RPMI7951 (cell line): Measurements from ENCODE around the gene MID2. TPM values are rescaled to one million over a fixed set of nuclear protein-coding genes. Genes with fewer than 3 reads are reported as not detected.
"Not testable (repeated sequence)": the region's sequence is repeated elsewhere in the genome, so short reads cannot be mapped to it uniquely, and the experiment has no call there.

ENCODE experiments used
- DNase-seq: peaks from one replicate; pipeline ENCODE4 v3.0.0-alpha.2; 2012; ENCODE audit warnings: low read depth
- total RNA-seq: library from RNA; depleted of rRNA; stranded (reverse); fragments of >200 nt; shearing (Covaris generic); gene quantifications from 2 replicates; pipeline ENCODE4 v1.2.3, GENCODE V29; 2014

The MID2 gene
- total RNA-seq, 1 experiment from 2014 or later, result 0.96 TPM

DNA sequence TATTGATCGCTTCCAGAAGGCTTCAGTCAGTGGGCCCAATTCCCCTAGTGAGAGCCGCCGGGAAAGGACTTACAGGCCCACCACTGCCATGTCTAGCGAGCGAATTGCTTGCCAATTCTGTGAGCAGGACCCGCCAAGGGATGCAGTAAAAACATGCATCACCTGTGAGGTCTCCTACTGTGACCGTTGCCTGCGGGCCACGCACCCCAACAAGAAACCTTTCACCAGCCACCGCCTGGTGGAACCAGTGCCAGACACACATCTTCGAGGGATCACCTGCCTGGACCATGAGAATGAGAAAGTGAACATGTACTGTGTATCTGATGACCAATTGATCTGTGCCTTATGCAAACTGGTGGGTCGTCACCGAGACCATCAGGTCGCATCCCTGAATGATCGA, 15.3 kb downstream of the MID2 start:
- no peak for DNase-seq

GRCh38 chrX:107842715-107843400, 17.2 kb downstream of the MID2 start:
- no peak for DNase-seq

GRCh38 chrX:107845625-107846024, 20.0 kb downstream of the MID2 start:
- no peak for DNase-seq

GRCh38 chrX:107848591-107848990, 22.9 kb downstream of the MID2 start:
- no peak for DNase-seq

DNA sequence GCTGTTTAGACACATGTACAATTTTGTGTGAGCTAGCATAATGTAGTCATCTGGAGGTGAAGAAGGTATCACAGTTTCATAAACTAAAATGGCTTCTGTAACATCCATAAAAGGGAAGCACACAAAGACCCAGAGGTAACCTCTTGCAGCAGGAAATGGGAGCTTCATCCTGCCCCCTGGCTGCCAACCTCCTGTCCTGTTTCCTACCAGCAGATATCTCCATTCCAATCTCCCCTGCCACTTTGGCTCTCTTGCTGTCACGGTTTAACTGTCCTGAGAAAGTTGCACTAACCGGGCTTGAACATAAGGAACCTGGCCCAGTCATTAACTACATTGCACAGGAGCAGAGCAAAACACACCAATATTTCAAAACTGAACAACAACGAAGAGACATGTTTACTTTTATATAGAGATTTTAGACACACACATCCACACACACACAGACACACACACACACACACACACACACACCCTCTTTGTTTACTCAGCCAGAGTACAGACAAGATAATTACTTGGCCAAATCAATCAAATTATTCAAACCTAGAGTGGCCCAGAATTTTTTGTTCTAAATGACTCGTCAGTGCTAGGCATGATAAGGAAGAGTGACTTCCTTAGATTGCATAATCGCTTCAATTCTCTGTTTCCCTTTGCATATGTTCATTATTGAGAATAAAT, 24.2 kb downstream of the MID2 start:
- peak; percentile 4 for DNase-seq

- no peak for DNase-seq
These were observed 24.7 kb downstream of the MID2 start for GRCh38 chrX:107850422-107850765.

DNA sequence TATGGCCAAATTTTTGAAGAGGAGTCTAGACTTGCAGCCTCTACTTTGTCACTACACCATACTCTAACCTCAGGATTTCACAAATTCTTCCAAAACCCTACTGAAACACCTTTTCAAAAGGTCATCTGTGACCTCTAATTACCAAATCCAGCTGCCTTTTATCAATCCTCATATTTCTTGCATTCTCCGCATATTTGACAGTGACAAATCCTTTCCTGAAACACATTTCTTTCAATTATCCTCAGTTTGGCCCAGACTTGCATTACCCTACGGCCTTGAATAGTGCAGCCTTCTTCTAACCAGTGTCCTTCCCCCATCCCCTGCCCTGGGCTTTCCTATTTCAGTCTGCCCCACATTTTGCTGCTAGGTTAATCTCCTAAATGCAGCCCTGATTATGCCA, 25.5 kb downstream of the MID2 start:
- DNase-seq, result no peak

- DNase-seq, result not testable (repeated sequence)
These were observed 26.0 kb downstream of the MID2 start for GRCh38 chrX:107851665-107852064.

GRCh38 chrX:107856289-107856688, 30.6 kb downstream of the MID2 start:
- no peak for DNase-seq

GRCh38 chrX:107857041-107857440, 31.4 kb downstream of the MID2 start:
- DNase-seq, result not testable (repeated sequence)

DNA sequence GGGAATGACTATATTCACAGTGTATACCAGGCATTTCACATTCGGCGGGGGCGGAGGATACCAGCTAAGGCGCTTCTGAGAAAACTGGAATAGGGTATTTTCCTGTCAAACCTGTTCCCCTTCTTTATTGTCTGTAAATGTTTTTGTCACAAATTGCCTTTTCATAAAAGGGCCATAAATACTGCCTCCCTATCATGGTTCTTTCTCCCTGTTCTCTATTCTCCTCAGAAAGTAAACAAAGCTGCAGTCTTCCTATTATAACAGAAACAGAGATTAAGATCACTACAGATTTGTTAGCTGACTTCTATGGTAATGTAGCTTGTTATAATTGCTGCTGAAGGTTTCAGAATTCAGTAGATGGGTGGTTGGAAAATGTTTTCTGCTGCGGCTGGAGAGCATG, 32.2 kb downstream of the MID2 start:
- no peak for DNase-seq

- DNase-seq, result no peak
These were observed 35.4 kb downstream of the MID2 start for GRCh38 chrX:107861056-107861455.

GRCh38 chrX:107871136-107871535, 45.5 kb downstream of the MID2 start:
- DNase-seq, result no peak

DNA sequence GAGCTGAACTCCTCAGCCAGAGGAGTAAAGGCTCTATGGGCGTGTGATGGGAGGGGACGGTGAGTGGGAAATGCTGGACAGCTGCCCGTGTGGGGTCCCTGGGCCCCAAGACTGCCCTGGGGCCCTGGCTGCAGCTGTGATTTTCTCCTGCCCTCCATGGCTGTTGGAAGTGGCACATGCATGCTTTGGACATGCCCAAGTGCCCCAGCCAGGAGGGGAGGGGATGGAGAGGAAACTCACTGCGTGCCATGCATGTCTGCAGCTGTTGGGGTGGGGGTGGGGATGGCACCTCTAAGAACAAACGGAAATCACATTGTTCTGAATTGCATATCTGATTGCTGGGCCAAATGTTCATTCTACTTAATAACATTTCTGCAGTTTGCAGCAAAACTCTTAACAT, 52.4 kb downstream of the MID2 start:
- DNase-seq, result no peak

GRCh38 chrX:107880054-107880610, 54.5 kb downstream of the MID2 start:
- no peak for DNase-seq

- peak; percentile 19 for DNase-seq
These were observed 68.4 kb downstream of the MID2 start for GRCh38 chrX:107894038-107894437.

GRCh38 chrX:107902721-107903120, 77.1 kb downstream of the MID2 start:
- DNase-seq, result no peak

DNA sequence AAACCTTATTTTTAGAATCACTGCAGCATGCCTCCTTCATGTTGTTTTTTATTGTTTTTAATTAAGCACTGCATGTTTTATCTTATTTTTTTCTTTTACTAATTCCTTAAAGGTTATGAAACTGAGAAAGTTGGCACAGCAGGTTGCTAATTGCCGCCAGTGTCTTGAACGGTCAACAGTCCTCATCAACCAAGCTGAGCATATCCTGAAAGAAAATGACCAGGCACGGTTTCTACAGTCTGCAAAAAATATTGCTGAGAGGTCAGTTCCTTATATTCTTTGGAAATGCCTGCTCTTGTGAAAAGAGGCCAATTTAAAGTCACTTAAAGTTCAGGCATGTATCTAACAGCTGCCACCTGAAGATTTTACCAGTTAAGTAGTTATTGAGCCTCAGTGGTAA, 79.7 kb downstream of the MID2 start:
- DNase-seq, result no peak

DNA sequence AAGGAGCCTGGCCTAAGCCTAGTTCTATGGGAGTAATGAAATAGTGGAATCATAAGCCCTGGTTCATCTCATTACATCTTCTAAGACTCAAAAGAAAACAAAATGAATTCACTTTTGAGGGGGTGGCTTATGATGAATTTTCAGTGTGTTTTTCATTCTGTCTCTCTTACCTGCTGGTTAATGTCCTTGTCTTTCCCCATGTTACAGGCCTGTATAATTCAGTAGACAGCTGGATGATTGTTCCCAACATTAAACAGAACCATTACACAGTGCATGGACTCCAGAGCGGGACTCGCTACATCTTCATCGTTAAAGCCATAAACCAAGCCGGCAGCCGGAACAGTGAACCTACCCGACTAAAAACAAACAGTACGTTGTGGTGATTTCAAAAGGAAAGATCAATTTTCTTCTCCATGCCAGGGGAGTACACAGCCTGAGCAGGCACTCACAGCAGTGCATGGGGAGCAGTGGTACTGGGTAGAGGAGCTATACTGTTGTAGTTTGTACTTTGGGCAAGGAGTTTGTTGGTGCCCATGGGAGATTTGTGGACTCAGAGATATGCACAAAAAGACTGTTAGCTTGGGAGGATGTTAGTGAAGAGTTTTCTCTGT, 98.6 kb downstream of the MID2 start:
- no peak for DNase-seq

DNA sequence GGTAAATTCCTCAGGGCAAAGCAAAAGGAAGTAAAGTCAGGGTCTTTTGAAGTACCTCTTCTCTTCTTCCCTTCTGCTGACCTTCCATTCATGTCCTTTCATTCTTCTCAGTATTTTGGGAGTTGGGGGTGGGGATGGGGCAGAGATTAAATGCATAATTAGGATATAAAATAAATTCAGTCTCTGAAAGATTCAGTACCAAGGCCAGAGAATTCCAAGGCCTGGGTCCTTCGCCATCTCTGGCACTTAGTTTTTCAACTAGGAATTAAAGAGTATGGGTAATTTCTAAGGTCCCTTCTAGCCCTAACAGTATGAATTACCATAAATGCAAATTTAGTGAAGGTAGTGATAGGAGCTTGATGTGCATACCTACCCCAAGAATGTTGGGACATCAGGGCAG, 108.6 kb downstream of the MID2 start:
- no peak for DNase-seq

DNA sequence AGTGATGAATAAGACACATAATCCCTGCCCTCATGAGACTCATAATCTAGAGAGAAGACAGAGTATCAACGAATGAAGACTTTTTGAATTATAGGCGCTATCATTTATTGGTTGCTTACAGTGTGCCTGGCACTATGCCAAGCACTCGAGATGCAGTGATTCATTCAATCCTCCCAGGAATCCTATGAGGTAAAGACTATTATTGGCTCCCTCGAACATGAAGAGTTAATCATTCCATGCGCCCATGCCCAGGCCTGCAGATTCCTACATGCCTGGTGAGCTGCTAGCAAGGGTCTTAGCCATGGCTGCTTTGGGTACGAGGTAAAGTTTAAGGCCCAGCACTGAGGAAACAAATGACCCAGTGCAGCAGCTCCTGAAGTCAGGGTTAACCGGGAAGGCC, 109.5 kb downstream of the MID2 start:
- peak; percentile 15 for DNase-seq

DNA sequence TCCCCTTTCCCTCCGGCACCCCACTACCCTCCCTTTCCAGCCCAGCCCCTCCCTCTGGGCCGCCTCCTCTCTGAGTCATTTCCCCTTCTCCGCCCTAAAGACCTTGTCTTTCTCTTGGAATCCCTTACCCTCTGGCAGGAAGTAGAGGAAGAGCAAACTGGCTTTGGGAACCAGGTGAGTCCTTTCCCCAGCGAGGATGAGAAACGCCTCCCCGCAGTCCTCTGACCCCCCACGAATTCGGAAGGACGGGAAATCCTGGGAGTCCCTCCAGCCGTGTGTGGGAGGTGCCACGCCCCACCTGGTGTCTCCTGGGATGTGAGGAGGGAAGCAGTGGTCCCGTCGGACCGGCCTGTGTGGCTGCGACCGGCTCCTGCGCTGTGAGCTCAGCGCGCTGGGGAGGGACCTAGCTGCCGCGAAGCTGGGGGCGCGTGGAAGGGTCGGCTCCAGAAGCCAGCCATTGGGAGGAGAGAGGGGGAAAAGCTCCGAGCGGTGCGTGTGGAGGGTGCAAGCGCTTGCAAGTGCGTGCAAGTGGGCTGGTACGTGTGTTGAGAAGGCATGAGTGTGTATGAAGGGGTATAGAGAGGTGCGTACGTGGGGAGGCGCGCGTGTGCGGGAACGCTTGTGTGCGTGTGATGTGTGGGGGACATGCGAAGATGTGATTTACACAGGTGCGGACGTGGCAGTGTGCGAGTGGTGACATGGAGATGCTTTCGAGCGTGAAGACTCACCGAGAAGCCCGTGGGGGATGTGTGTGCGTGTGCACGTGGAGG, 110.2 kb downstream of the MID2 start:
- peak; percentile 6 for DNase-seq
